Liver (tissue), 9 donors: ENCODE data around the gene FSD1L. TPM values are rescaled to one million over a fixed set of nuclear protein-coding genes. Genes with fewer than 3 reads are reported as not detected.
A peak's percentile ranks its signal among the peaks of the same experiment; 100 is the strongest.
"Not testable (repeated sequence)": the region's sequence is repeated elsewhere in the genome, so short reads cannot be mapped to it uniquely, and the experiment has no call there.

Source experiments
- DNase-seq: peaks from one replicate; pipeline ENCODE4 v3.0.0-alpha.2; 2017; ENCODE audit warnings: low spot score
- H3K27ac ChIP-seq, 2 donors: one replicate each; pipeline ENCODE4 v1.7.0; 2013; ENCODE audit warnings: inconsistent platforms in 2 of 2, low read length in 2 of 2, control low read depth in 1 of 2, low read depth in 1 of 2, mild to moderate bottlenecking in 1 of 2
- H3K27me3 ChIP-seq, 4 donors: one replicate each; pipeline versions ENCODE4 v1.6.1 to v1.7.0; 2013; ENCODE audit warnings: low read length in 3 of 4, inconsistent platforms in 1 of 4, mild to moderate bottlenecking in 1 of 4, moderate library complexity in 1 of 4; ENCODE audit not compliant: control insufficient read depth in 4 of 4, insufficient read depth in 4 of 4
- H3K36me3 ChIP-seq, 4 donors: one replicate each; pipeline versions ENCODE4 v1.6.1 to v1.7.0; 2013; ENCODE audit warnings: low read length in 3 of 4, mild to moderate bottlenecking in 3 of 4, low read depth in 1 of 4, moderate library complexity in 1 of 4; ENCODE audit not compliant: control insufficient read depth in 4 of 4, insufficient read depth in 3 of 4
- H3K4me1 ChIP-seq, 4 donors: one replicate each; pipeline versions ENCODE4 v1.6.1 to v1.7.0; 2013; ENCODE audit warnings: low read length in 3 of 4, mild to moderate bottlenecking in 3 of 4, moderate library complexity in 1 of 4; ENCODE audit not compliant: control insufficient read depth in 4 of 4, insufficient read depth in 4 of 4
- H3K4me3 ChIP-seq, 3 donors: one replicate each; pipeline versions ENCODE4 v1.6.1 to v1.7.0; 2013; ENCODE audit warnings: low read length in 3 of 3, control low read depth in 1 of 3, low read depth in 1 of 3, mild to moderate bottlenecking in 1 of 3
- H3K9ac ChIP-seq, 2 donors: one replicate each; pipeline ENCODE4 v1.7.0; 2013; ENCODE audit warnings: low read length in 2 of 2, mild to moderate bottlenecking in 2 of 2, moderate library complexity in 2 of 2, control low read depth in 1 of 2, low read depth in 1 of 2
- H3K9me3 ChIP-seq, 4 donors: one replicate each; pipeline versions ENCODE4 v1.6.1 to v1.7.0; 2013; ENCODE audit warnings: low read length in 3 of 4; ENCODE audit not compliant: control insufficient read depth in 4 of 4
- EGR1 ChIP-seq, 2 donors: IDR thresholded peaks; 2 replicates each; pipeline ENCODE4 v1.6.1; 2016 to 2018; ENCODE audit warnings: antibody characterized with exemption in 2 of 2, low read depth in 2 of 2
- FOXA1 ChIP-seq: IDR thresholded peaks from 2 replicates; pipeline ENCODE4 v1.6.1; 2016; ENCODE audit warnings: antibody characterized with exemption
- FOXA2 ChIP-seq: IDR thresholded peaks from 2 replicates; pipeline ENCODE4 v1.6.1; 2016; ENCODE audit warnings: antibody characterized with exemption
- HNF4A ChIP-seq, 2 donors: conservative IDR thresholded peaks; 2 replicates each; pipeline ENCODE4 v1.6.1; 2016; ENCODE audit warnings: antibody characterized with exemption in 2 of 2, mild to moderate bottlenecking in 2 of 2
- RAD21 ChIP-seq, 2 donors: IDR thresholded peaks; 2 replicates each; pipeline ENCODE4 v1.6.1; 2016; ENCODE audit warnings: antibody characterized with exemption in 2 of 2, mild to moderate bottlenecking in 2 of 2
- YY1 ChIP-seq: IDR thresholded peaks from 2 replicates; pipeline ENCODE4 v1.6.1; 2016; ENCODE audit warnings: antibody characterized with exemption, mild to moderate bottlenecking
- ZBTB33 ChIP-seq: IDR thresholded peaks from 2 replicates; pipeline ENCODE4 v1.6.1; 2016; ENCODE audit warnings: antibody characterized with exemption
- WGBS: extraction: QIAGEN DNeasy Blood & Tissue Kit; methylation state at CpG from one replicate; pipeline ENCODE4 v1.1.7; 2013; 5-methylcytosine and 5-hydroxymethylcytosine counted together
- polyA plus RNA-seq, 2 donors: library from polyadenylated mRNA; stranded (reverse) in 1 of 2; unstranded in 1 of 2; fragments of 200-250 nt in 1 of 2; fragments of >200 nt in 1 of 2; fragmentation: Nextera tagmentation in 1 of 2; extraction: Ambion mirVana in 1 of 2; gene quantifications; one replicate each; pipeline versions ENCODE4 v1.2.1 to v1.2.3, GENCODE V29; 2013 to 2015
- total RNA-seq, 2 donors: library from RNA; depleted of rRNA; stranded (reverse); fragments of >200 nt; gene quantifications; one replicate each; pipeline ENCODE4 v1.2.3, GENCODE V29; 2014
- donor health status: healthy.
- donor health status: healthy.
- donor health status: healthy.
- donor health status: healthy.
- donor health status: healthy.

Gene FSD1L
- total and polyA plus RNA-seq, 4 donors, result 0.38 to 3.6 (median 1.9) TPM

- Histone ChIP-seq H3K27ac (no peak overlapping the region), H3K9ac (no peak overlapping the region), H3K4me3 (no peak overlapping the region), H3K27me3 (no peaks in the 10 kb centered on the region), H3K36me3 (no peaks in the 10 kb centered on the region), H3K9me3 (no peaks in the 10 kb centered on the region), H3K4me1 (no peaks in the 10 kb centered on the region)
- WGBS, result 88% methylated on average over 11 of the region's 11 CpGs
- no peak for DNase-seq
- TF ChIP-seq EGR1 (IDR thresholded peaks at IDR 0.05; ENCODE audit: low read depth in 2 of 2) (no peak), ZBTB33 (no peak), RAD21 (IDR thresholded peaks at IDR 0.05) (no peak)
Measured at GRCh38 chr9:105515811-105516413, 68.1 kb downstream of the FSD1L start.

- peak overlapping the region in 1 of 3 donors; percentile 36 for H3K4me3 ChIP-seq
- not testable (repeated sequence) for H3K27me3 ChIP-seq, H3K36me3 ChIP-seq, H3K9me3 ChIP-seq, H3K9ac ChIP-seq, H3K4me1 ChIP-seq
- H3K27ac ChIP-seq, result peak overlapping the region in 1 of 2 donors; percentile 37
- WGBS, result 84% methylated on average over 43 of the region's 43 CpGs
- peak; percentile 37 for DNase-seq
Measured at GRCh38 chr9:105519710-105520369, 72.0 kb downstream of the FSD1L start.

GRCh38 chr9:105520992-105521391 is 73.2 kb downstream of the FSD1L start:
- H3K27me3 ChIP-seq, H3K4me1 ChIP-seq, H3K4me3 ChIP-seq, DNase-seq, H3K27ac ChIP-seq, H3K9ac ChIP-seq, H3K9me3 ChIP-seq, H3K36me3 ChIP-seq: not testable (repeated sequence)
- WGBS, result 95% methylated on average over 6 of the region's 6 CpGs

- 40% methylated on average over 10 of the region's 10 CpGs for WGBS
- not testable (repeated sequence) for H3K27ac ChIP-seq, H3K4me1 ChIP-seq, H3K9me3 ChIP-seq, H3K4me3 ChIP-seq, H3K9ac ChIP-seq, H3K36me3 ChIP-seq, H3K27me3 ChIP-seq, DNase-seq
- TF ChIP-seq FOXA1 (peak; percentile 83), FOXA2 (peak; percentile 68), HNF4A (conservative IDR thresholded peaks at IDR 0.05) (peak in 1 of 2 donors; percentile 5), YY1 (peak; percentile 46)
Measured at GRCh38 chr9:105522618-105523385, 75.0 kb downstream of the FSD1L start.
